SK-N-MC (cell line): ENCODE data around the gene PARD3.

Experiments used
- EZH2 ChIP-seq: fragments of 200-600 bp; sonication (generic); IDR thresholded peaks from one replicate; pipeline ENCODE4 v1.6.1; 2017; ENCODE audit warnings: antibody characterized with exemption
- POLR2AphosphoS5 ChIP-seq: IDR thresholded peaks from 2 replicates; pipeline ENCODE4 v1.6.1; 2012; ENCODE audit warnings: mild to moderate bottlenecking, low read depth, low read length, borderline replicate concordance

DNA sequence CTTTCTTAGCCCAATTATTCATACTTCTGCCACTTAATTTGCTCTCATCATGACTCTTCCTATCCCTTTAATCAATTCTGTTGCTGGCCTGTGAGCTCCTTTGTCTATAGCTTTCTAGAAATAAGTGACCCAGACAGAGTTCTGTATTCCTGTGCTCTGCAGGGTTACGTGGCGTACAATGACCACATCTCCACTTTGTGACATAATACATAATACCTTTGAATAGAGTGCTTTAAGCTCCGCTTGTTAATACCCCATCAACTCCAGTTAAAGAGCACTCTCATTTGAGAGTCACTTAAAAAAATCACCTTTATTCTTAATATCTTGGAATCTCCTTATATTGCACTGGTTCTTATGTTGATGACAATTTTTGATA is 619.0 kb downstream of the PARD3 start:
- TF ChIP-seq POLR2AphosphoS5 = no peak
- TF ChIP-seq EZH2 = no peak
